ENCODE measurements around the gene TMCC2. TPM values are rescaled to one million over a fixed set of nuclear protein-coding genes. Genes with fewer than 3 reads are reported as not detected.

Gene TMCC2
- total and polyA plus RNA-seq, 2 of the 4 experiments (the other 2 are of a cell fraction): 2.0 to 4.2 TPM

GRCh38 chr1:205313563-205314308 lies 86.0 kb downstream of the TMCC2 start:
- Histone ChIP-seq H3K4me2 (ENCODE audit: low read depth, low read length) (peak overlapping the region; percentile 56), H3K9ac (ENCODE audit: low read depth, low read length) (peak overlapping the region; percentile 37)

More at GRCh38 chr1:205313563-205314308, 86.0 kb downstream of the TMCC2 start:
- Histone ChIP-seq H4K8ac (ENCODE audit: low read depth in 2 of 2, low read length in 2 of 2) (peak overlapping the region; percentile 81 to 94), H2BK15ac (ENCODE audit: low read depth, low read length) (peak overlapping the region; percentile 60; the same call in 2 of the 3 replicates), H3K56ac (ENCODE audit: extremely low read depth, insufficient read depth, low read length) (peak overlapping the region; percentile 74), H2AK9ac (replicated peaks; ENCODE audit: low read depth, low read length, poor library complexity) (peak overlapping the region; percentile 97), H3K36me3 (ENCODE audit: control insufficient read depth, insufficient read depth, low read length) (peaks cover 37% of the 10 kb centered on the region), H3K79me1 (ENCODE audit: low read depth in 1 of 2, low read length in 2 of 2) (peaks cover 18 to 86% of the 10 kb centered on the region in 2 experiments), H4K91ac (ENCODE audit: insufficient read depth, low read depth, low read length) (peak overlapping the region; percentile 71), H4K5ac (ENCODE audit: low read depth, low read length) (peak overlapping the region; percentile 52), H3K4ac (ENCODE audit: low read depth, low read length) (peak overlapping the region; percentile 92), H3K4me3 (ENCODE audit: insufficient read depth, low read depth, low read length) (peak overlapping the region; percentile 0; the same call in 1 of the 2 replicates), H2BK5ac (ENCODE audit: low read depth, low read length, poor library complexity, severe bottlenecking) (peak overlapping the region; percentile 74), H3K14ac (replicated peaks; ENCODE audit: low read depth, low read length) (peak overlapping the region; percentile 75), H3K9me3 (ENCODE audit: control insufficient read depth, insufficient read depth, low read length) (no peaks in the 10 kb centered on the region), H2BK20ac (ENCODE audit: low read depth, low read length) (peak overlapping the region; percentile 77), H2BK120ac (ENCODE audit: low read depth, low read length) (peak overlapping the region; percentile 85), H2AK5ac (ENCODE audit: low read depth, low read length) (peak overlapping the region; percentile 92), H3K27ac (ENCODE audit: insufficient read depth, low read length) (peak overlapping the region; percentile 90), H3K23ac (ENCODE audit: low read depth, low read length) (peak overlapping the region; percentile 86; the same call in 1 of the 2 replicates), H2AFZ (replicated peaks; ENCODE audit: low read length, poor library complexity) (peak overlapping the region; percentile 85), H3K27me3 (ENCODE audit: control insufficient read depth, insufficient read depth, low read length) (no peaks in the 10 kb centered on the region), H3K18ac (ENCODE audit: low read depth, low read length) (peak overlapping the region; percentile 10), H3K4me1 (ENCODE audit: control insufficient read depth, insufficient read depth, low read length) (peaks cover 42% of the 10 kb centered on the region), H4K20me1 (ENCODE audit: insufficient read depth, low read length) (peaks cover 55% of the 10 kb centered on the region), H3K9me1 (ENCODE audit: insufficient read depth, low read length) (peaks cover 63% of the 10 kb centered on the region)
- peak; percentile 82 for ATAC-seq (ENCODE audit: low read depth)
- TF ChIP-seq RCOR1 (IDR thresholded peaks at IDR 0.05; ENCODE audit: insufficient replicate concordance, low read length) (peak; percentile 29), MAZ (IDR thresholded peaks at IDR 0.05; ENCODE audit: borderline replicate concordance, low read depth, low read length) (peak; percentile 54; the same call in 1 of the 2 replicates), POLR2A (IDR thresholded peaks at IDR 0.05; ENCODE audit: low read depth, low read length) (no peak), NFE2L2 (IDR thresholded peaks at IDR 0.05; ENCODE audit: low read depth, low read length) (no peak)
- intact Hi-C loops (cut with micrococcal nuclease) (no loop called here), dilution Hi-C loops (cut with HindIII; ENCODE audit: low sequenced_read_pairs, unreplicated experiment) (no loop called here), in situ Hi-C loops (cut with MboI; ENCODE audit: low sequenced_read_pairs) (no loop called here)
- no TSS peak for BruUV-seq (replicated peaks)
- ChIA-PET CTCF (interaction anchor here (0.6 to 1.9 kb wide), 4 partner anchors 12 to 570 kb away, joined by 3 to 9 read pairs (median 4); no protein-coding TSS in a partner anchor), POLR2A (ENCODE audit: unreplicated experiment) (interaction anchor here (1.1 kb wide), 1 partner anchor 16 kb away, joined by 3 read pairs; no protein-coding TSS in a partner anchor)
- DNase-seq: peak; percentile 86
- WGBS, 2 experiments (ENCODE audit: extremely low coverage in 2 of 2, insufficient read length in 1 of 2): 7% methylated on average over 6 of the region's 21 CpGs; no CpG with 5 or more reads in 1 of the 2 experiments
